Measurements from ENCODE around the gene LYZL6. TPM values are rescaled to one million over a fixed set of nuclear protein-coding genes. Genes with fewer than 3 reads are reported as not detected.
A peak's percentile ranks its signal among the peaks of the same experiment; 100 is the strongest.

LYZL6 gene
- total RNA-seq, 4 donors from 2014 or later: not detected

DNA sequence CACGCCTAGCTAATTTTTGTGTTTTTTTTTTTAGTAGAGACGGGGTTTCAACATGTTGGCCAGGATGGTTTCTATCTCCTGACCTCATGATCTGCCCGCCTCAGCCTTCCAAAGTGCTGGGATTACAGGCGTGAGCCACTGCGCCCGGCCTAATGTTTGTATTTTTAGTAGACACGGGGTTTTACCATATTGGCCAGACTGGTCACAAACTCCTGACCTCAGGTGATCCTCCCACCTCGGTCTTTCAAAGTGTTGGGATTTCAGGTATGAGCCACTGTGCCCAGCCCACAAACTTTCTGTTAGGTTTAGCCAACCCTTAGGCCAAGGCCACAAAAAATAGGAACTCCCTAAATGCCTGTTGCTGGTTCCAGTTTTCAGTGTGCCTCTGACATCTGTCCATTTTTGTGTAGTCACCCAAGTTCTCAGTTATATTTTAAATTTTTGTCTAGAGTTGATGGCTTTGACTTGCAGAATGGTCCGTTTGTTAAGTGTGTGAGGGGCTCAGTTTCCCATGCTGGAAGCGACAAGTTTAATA lies 25.1 kb upstream of the LYZL6 start:
- intact Hi-C loops (cut with DNase I; ENCODE audit: low total_unique reads): loop anchor here (10.0 kb wide), 1 partner anchor 516 kb away; the partner anchor contains the start of gene ZNHIT3
- WGBS, 2 donors: 80 to 88% methylated on average over 10 of the region's 10 CpGs
- no peak overlapping the region for H3K4me3 ChIP-seq (ENCODE audit: low read depth, poor library complexity, severe bottlenecking)
- no peak for TF ChIP-seq POLR2A (IDR thresholded peaks at IDR 0.05)
- TF ChIP-seq, protein P1, sequence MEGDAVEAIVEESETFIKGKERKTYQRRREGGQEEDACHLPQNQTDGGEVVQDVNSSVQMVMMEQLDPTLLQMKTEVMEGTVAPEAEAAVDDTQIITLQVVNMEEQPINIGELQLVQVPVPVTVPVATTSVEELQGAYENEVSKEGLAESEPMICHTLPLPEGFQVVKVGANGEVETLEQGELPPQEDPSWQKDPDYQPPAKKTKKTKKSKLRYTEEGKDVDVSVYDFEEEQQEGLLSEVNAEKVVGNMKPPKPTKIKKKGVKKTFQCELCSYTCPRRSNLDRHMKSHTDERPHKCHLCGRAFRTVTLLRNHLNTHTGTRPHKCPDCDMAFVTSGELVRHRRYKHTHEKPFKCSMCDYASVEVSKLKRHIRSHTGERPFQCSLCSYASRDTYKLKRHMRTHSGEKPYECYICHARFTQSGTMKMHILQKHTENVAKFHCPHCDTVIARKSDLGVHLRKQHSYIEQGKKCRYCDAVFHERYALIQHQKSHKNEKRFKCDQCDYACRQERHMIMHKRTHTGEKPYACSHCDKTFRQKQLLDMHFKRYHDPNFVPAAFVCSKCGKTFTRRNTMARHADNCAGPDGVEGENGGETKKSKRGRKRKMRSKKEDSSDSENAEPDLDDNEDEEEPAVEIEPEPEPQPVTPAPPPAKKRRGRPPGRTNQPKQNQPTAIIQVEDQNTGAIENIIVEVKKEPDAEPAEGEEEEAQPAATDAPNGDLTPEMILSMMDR (IDR thresholded peaks at IDR 0.05): no peak
- DNase-seq (ENCODE audit: low spot score in 2 of 2): peak in 1 of 2 donors; percentile 37

DNA sequence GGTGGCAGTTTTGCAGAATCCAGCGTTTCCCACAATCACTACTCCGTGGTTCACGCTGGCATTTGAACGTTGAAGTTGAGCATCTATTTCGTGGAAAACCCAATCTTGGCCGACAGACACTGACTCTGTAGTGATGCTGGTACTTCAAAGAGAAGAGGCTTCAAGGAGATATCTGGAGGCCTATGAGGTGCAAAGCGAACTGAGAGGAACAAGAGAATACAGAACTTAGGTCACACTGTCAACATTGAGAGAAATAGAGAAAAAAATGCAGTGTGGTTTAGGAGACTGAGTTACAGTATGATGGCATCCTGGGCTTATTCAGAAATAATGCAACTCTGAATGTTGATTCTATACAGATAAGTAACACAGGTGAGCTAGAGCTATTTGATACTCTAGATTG lies 21.8 kb upstream of the LYZL6 start:
- intact Hi-C loops (cut with DNase I; ENCODE audit: low total_unique reads): loop anchor here (10.0 kb wide), 1 partner anchor 520 kb away; the partner anchor contains the start of gene ZNHIT3
- no peak for TF ChIP-seq POLR2A (IDR thresholded peaks at IDR 0.05)
- TF ChIP-seq, protein P1 (IDR thresholded peaks at IDR 0.05): no peak
- 86 to 92% methylated on average over 7 of the region's 7 CpGs for WGBS, 2 donors

DNA sequence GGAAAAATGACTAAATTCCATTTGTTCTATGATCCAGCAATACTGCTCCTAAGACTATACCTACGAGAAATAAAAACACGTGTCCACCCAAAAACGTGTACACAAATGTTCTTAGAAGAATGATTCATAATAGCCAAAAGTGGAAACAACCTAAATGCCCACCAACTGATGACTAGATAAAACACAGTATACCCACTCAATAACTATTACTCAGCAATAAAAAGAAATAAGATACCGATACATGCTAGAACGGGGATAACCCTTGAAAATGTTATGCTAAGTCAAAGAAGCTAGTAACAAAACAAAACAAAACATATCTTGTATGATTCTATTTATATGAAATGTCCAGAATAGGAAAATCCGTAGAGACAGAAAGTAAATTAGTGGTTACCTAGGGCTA lies 20.1 kb upstream of the LYZL6 start:
- 68 to 75% methylated on average over 6 of the region's 6 CpGs for WGBS, 2 donors
- intact Hi-C loops (cut with DNase I; ENCODE audit: low total_unique reads): loop anchor here (10.0 kb wide), 1 partner anchor 521 kb away; the partner anchor contains the start of gene ZNHIT3
- no peak overlapping the region for H3K4me3 ChIP-seq (ENCODE audit: low read depth, poor library complexity, severe bottlenecking)
- no peak for DNase-seq (ENCODE audit: low spot score in 2 of 2)
- TF ChIP-seq POLR2A (IDR thresholded peaks at IDR 0.05): no peak
- TF ChIP-seq, protein P1 (IDR thresholded peaks at IDR 0.05): no peak

More for the DNA sequence above, 21.8 kb upstream of the LYZL6 start:
- peak in 1 of 2 donors; percentile 42 for DNase-seq (ENCODE audit: low spot score in 2 of 2)
- no peak overlapping the region for H3K4me3 ChIP-seq (ENCODE audit: low read depth, poor library complexity, severe bottlenecking)

DNA sequence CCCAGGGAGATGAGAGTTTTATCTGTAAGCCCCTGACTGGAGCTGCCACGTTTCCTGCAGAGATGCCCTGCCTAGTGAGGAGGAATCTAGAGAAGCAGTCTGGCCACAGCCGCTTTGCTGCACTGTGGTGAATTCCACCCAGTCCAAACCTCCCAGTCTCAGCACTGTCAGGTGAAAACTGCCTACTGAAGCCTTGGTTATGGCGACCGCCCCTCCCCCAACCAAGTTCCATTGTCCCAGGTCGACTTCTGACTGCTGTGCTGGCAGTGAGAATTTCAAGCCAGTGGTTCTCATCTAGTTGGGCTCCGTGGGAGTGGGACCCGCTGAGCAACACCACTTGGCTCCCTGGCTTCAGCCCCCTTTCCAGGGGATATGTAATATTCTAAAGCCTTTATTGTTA lies 10.2 kb upstream of the LYZL6 start:
- intact Hi-C loops (cut with DNase I; ENCODE audit: low total_unique reads): no loop called here
- no peak overlapping the region for H3K4me3 ChIP-seq (ENCODE audit: low read depth, poor library complexity, severe bottlenecking)
- peak in 1 of 2 donors; percentile 77 for DNase-seq (ENCODE audit: low spot score in 2 of 2)
- no peak for TF ChIP-seq POLR2A (IDR thresholded peaks at IDR 0.05)
- TF ChIP-seq, protein P1 (IDR thresholded peaks at IDR 0.05): no peak
- WGBS, 2 donors: 64 to 66% methylated on average over 5 to 7 of the region's 7 CpGs

DNA sequence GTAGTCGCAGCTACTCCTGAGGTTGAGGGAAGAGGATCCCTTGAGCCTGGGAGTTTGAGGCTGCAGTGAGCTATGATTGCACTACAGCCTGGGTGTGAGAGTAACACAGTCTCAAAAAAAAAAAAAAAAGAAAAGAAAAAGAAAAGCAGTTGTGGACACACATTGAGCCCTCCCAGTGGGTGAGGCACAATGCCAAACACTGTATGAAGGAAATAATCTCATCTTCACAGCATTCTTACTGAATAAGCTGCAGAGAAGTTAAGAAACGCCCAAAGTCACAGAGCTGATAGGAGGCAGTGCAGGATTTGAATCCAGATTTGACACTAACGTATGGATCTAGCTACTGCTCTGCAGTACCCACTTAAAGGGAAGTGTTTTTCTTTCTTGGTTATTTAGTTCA lies 5.9 kb upstream of the LYZL6 start:
- no peak for TF ChIP-seq POLR2A (IDR thresholded peaks at IDR 0.05)
- TF ChIP-seq, protein P1 (IDR thresholded peaks at IDR 0.05): no peak
- WGBS, 2 donors: 63 to 68% methylated on average over 3 of the region's 3 CpGs
- DNase-seq (ENCODE audit: low spot score in 2 of 2): no peak
- H3K4me3 ChIP-seq (ENCODE audit: low read depth, poor library complexity, severe bottlenecking): no peak overlapping the region
- intact Hi-C loops (cut with DNase I; ENCODE audit: low total_unique reads): no loop called here

DNA sequence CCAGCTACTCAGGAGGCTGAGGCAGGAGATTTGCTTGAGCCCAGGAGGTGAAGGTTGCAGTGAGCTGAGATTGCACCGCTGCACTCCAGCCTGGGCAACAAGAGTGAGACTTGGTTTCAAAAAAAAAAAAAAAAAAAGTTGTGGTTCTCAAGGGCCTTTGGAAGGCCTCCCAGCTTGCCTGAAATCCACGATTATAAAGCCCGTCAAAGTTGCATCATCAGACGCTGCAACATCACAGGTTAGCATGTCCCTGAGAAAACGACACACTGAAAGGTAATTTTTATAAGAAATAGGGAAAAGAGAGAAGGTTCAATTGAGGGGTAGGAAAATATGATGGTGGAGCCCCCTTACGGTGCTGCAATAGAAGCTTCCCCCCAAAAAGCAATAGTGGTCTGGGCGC lies 4.6 kb upstream of the LYZL6 start:
- intact Hi-C loops (cut with DNase I; ENCODE audit: low total_unique reads): no loop called here
- TF ChIP-seq, protein P1 (IDR thresholded peaks at IDR 0.05): no peak
- no peak for TF ChIP-seq POLR2A (IDR thresholded peaks at IDR 0.05)
- DNase-seq (ENCODE audit: low spot score in 2 of 2): no peak
- WGBS, 2 donors: 86 to 94% methylated on average over 7 of the region's 7 CpGs
- H3K4me3 ChIP-seq (ENCODE audit: low read depth, poor library complexity, severe bottlenecking): no peak overlapping the region
